Mesendoderm (in vitro differentiated cells): ENCODE results near the gene ZSWIM7.
A peak's percentile ranks its signal among the peaks of the same experiment; 100 is the strongest.

Experiments
- DNase-seq: peaks from one replicate; pipeline ENCODE4 v3.0.0; 2013
- H2AK5ac ChIP-seq: 2 replicates; pipeline ENCODE4 v1.6.1; 2013; ENCODE audit warnings: low read length, inconsistent platforms
- H2BK120ac ChIP-seq: 2 replicates; pipeline ENCODE4 v1.6.1; 2013; ENCODE audit warnings: low read depth, mild to moderate bottlenecking, low read length, moderate library complexity, mixed read lengths
- H2BK15ac ChIP-seq: replicated peaks from 2 replicates; pipeline ENCODE4 v1.6.1; 2013; ENCODE audit warnings: low read depth, mild to moderate bottlenecking, moderate library complexity
- H2BK5ac ChIP-seq: 2 replicates; pipeline ENCODE4 v1.6.1; 2013; ENCODE audit warnings: low read length, inconsistent platforms
- H3K18ac ChIP-seq: 2 replicates; pipeline ENCODE4 v1.6.1; 2013; ENCODE audit warnings: mild to moderate bottlenecking, low read length, mixed read lengths
- H3K23ac ChIP-seq: one replicate; pipeline ENCODE4 v1.6.1; 2013; ENCODE audit warnings: low read length
- H3K27ac ChIP-seq: 2 replicates; pipeline ENCODE4 v1.5.1; 2013; ENCODE audit warnings: low read depth, mild to moderate bottlenecking, inconsistent platforms, low read length, moderate library complexity
- H3K27me3 ChIP-seq: 2 replicates; pipeline ENCODE4 v1.6.1; 2013; ENCODE audit warnings: low read length, control low read depth, mild to moderate bottlenecking, inconsistent platforms; ENCODE audit not compliant: insufficient read depth, poor library complexity
- H3K36me3 ChIP-seq: 2 replicates; pipeline ENCODE4 v1.6.1; 2013; ENCODE audit warnings: low read length, inconsistent platforms; ENCODE audit not compliant: control insufficient read depth, insufficient read depth
- H3K4ac ChIP-seq: one replicate; pipeline ENCODE4 v1.6.1; 2013; ENCODE audit warnings: low read depth, mild to moderate bottlenecking, low read length, moderate library complexity
- H3K4me1 ChIP-seq: 2 replicates; pipeline ENCODE4 v1.6.1; 2013; ENCODE audit warnings: low read depth, low read length, inconsistent platforms; ENCODE audit not compliant: control insufficient read depth
- H3K4me2 ChIP-seq: 2 replicates; pipeline ENCODE4 v1.6.1; 2013; ENCODE audit warnings: low read length
- H3K4me3 ChIP-seq: 2 replicates; pipeline ENCODE4 v1.5.1; 2013; ENCODE audit warnings: mild to moderate bottlenecking, low read length
- H3K56ac ChIP-seq: one replicate; pipeline ENCODE4 v1.6.1; 2013; ENCODE audit warnings: low read length
- H3K79me1 ChIP-seq: 2 replicates; pipeline ENCODE4 v1.6.1; 2013; ENCODE audit warnings: low read length, inconsistent platforms
- H3K79me2 ChIP-seq: 2 replicates; pipeline ENCODE4 v1.6.1; 2013; ENCODE audit warnings: mild to moderate bottlenecking, low read length; ENCODE audit not compliant: control insufficient read depth, insufficient read depth
- H3K9ac ChIP-seq: 2 replicates; pipeline ENCODE4 v1.6.1; 2013; ENCODE audit warnings: low read length, inconsistent platforms
- H4K5ac ChIP-seq: one replicate; pipeline ENCODE4 v1.6.1; 2013; ENCODE audit warnings: low read length
- H4K8ac ChIP-seq: one replicate; pipeline ENCODE4 v1.6.1; 2013; ENCODE audit warnings: low read depth, mild to moderate bottlenecking, control low read depth, low read length, moderate library complexity
- WGBS: extraction: QIAGEN DNeasy Blood & Tissue Kit; methylation state at CpG from one replicate; pipeline ENCODE4 v1.1.7; 2013; ENCODE audit warnings: low lambda C conversion rate, missing lambda C conversion rate; ENCODE audit not compliant: insufficient coverage; ENCODE audit errors: extremely low coverage; 5-methylcytosine and 5-hydroxymethylcytosine counted together

Gene ZSWIM7

GRCh38 chr17:16003841-16004240, 4.3 kb upstream of the ZSWIM7 start:
- no peak overlapping the region for H4K8ac ChIP-seq
- no peak overlapping the region for H3K4ac ChIP-seq
- DNase-seq, result no peak
- peaks cover 14% of the 10 kb centered on the region for H3K79me1 ChIP-seq
- no peak overlapping the region for H2BK15ac ChIP-seq
- H4K5ac ChIP-seq, result no peak overlapping the region
- H2AK5ac ChIP-seq, result no peak overlapping the region
- H3K23ac ChIP-seq, result no peak overlapping the region
- no peak overlapping the region for H3K56ac ChIP-seq
- no peak overlapping the region for H3K9ac ChIP-seq
- no peak overlapping the region for H2BK5ac ChIP-seq
- no peak overlapping the region for H3K18ac ChIP-seq
- peaks cover 7% of the 10 kb centered on the region for H3K36me3 ChIP-seq
- no peak overlapping the region for H3K27ac ChIP-seq
- no peak overlapping the region for H2BK120ac ChIP-seq
- no peak overlapping the region for H3K4me2 ChIP-seq
- H3K4me1 ChIP-seq, result peaks cover 3% of the 10 kb centered on the region
- no CpG with 5 or more reads among the region's 1 CpG for WGBS
- H3K27me3 ChIP-seq, result no peaks in the 10 kb centered on the region
- no peak overlapping the region for H3K4me3 ChIP-seq
- peaks cover 20% of the 10 kb centered on the region for H3K79me2 ChIP-seq

GRCh38 chr17:16002708-16003260, 3.3 kb upstream of the ZSWIM7 start:
- no peak overlapping the region for H2BK120ac ChIP-seq
- H3K36me3 ChIP-seq, result peaks cover 5% of the 10 kb centered on the region
- H3K4me3 ChIP-seq, result no peak overlapping the region
- no peak overlapping the region for H2AK5ac ChIP-seq
- no peak overlapping the region for H3K4me2 ChIP-seq
- H3K4ac ChIP-seq, result no peak overlapping the region
- H4K8ac ChIP-seq, result no peak overlapping the region
- H3K27me3 ChIP-seq, result no peaks in the 10 kb centered on the region
- H3K23ac ChIP-seq, result no peak overlapping the region
- H3K79me1 ChIP-seq, result peaks cover 14% of the 10 kb centered on the region
- H3K18ac ChIP-seq, result no peak overlapping the region
- DNase-seq, result no peak
- H3K56ac ChIP-seq, result no peak overlapping the region
- no peak overlapping the region for H3K27ac ChIP-seq
- H4K5ac ChIP-seq, result no peak overlapping the region
- no peak overlapping the region for H2BK5ac ChIP-seq
- peaks cover 3% of the 10 kb centered on the region for H3K4me1 ChIP-seq
- no peak overlapping the region for H2BK15ac ChIP-seq
- no CpG with 5 or more reads among the region's 2 CpGs for WGBS
- peaks cover 20% of the 10 kb centered on the region for H3K79me2 ChIP-seq
- H3K9ac ChIP-seq, result no peak overlapping the region

GRCh38 chr17:16001226-16001897, 1.9 kb upstream of the ZSWIM7 start:
- Histone ChIP-seq H4K5ac (no peak overlapping the region), H3K18ac (no peak overlapping the region), H3K56ac (peak overlapping the region; percentile 99), H3K9ac (no peak overlapping the region), H3K27ac (no peak overlapping the region), H3K4me3 (no peak overlapping the region), H3K27me3 (no peaks in the 10 kb centered on the region), H3K79me1 (peaks cover 14% of the 10 kb centered on the region), H3K4me1 (peaks cover 3% of the 10 kb centered on the region), H3K4me2 (peak overlapping the region; percentile 89), H3K23ac (no peak overlapping the region), H2BK120ac (no peak overlapping the region), H2BK15ac (no peak overlapping the region), H3K36me3 (peaks cover 4% of the 10 kb centered on the region), H4K8ac (no peak overlapping the region), H2BK5ac (no peak overlapping the region), H3K4ac (no peak overlapping the region), H2AK5ac (no peak overlapping the region), H3K79me2 (peaks cover 20% of the 10 kb centered on the region)
- no peak for DNase-seq

- Histone ChIP-seq H3K36me3 (peaks cover 3% of the 10 kb centered on the region), H3K4me1 (peaks cover 3% of the 10 kb centered on the region), H3K9ac (peak overlapping the region; percentile 90), H3K23ac (peak overlapping the region; percentile 57), H2AK5ac (no peak overlapping the region), H3K18ac (peak overlapping the region; percentile 72), H3K27ac (peak overlapping the region; percentile 96), H3K4me2 (peak overlapping the region; percentile 89), H3K4me3 (peak overlapping the region; percentile 89), H3K79me2 (peaks cover 20% of the 10 kb centered on the region), H3K27me3 (no peaks in the 10 kb centered on the region), H3K79me1 (peaks cover 14% of the 10 kb centered on the region), H3K56ac (peak overlapping the region; percentile 99), H3K4ac (peak overlapping the region; percentile 58), H4K8ac (no peak overlapping the region), H2BK15ac (no peak overlapping the region), H4K5ac (no peak overlapping the region), H2BK5ac (no peak overlapping the region), H2BK120ac (no peak overlapping the region)
- peak; percentile 81 for DNase-seq
- no CpG with 5 or more reads among the region's 64 CpGs for WGBS
These were observed 697 bp upstream of the ZSWIM7 start for GRCh38 chr17:15999974-16000827.

GRCh38 chr17:15998031-15998562, 1.4 kb downstream of the ZSWIM7 start:
- Histone ChIP-seq H3K4ac (no peak overlapping the region), H3K36me3 (no peaks in the 10 kb centered on the region), H3K27ac (no peak overlapping the region), H3K4me3 (no peak overlapping the region), H4K8ac (no peak overlapping the region), H3K4me2 (no peak overlapping the region), H3K23ac (no peak overlapping the region), H3K9ac (no peak overlapping the region), H2BK120ac (no peak overlapping the region), H2BK5ac (no peak overlapping the region), H3K18ac (no peak overlapping the region), H3K27me3 (no peaks in the 10 kb centered on the region), H2BK15ac (no peak overlapping the region), H2AK5ac (no peak overlapping the region), H3K56ac (no peak overlapping the region), H3K79me1 (peaks cover 12% of the 10 kb centered on the region), H3K4me1 (peaks cover 3% of the 10 kb centered on the region), H4K5ac (no peak overlapping the region), H3K79me2 (peaks cover 20% of the 10 kb centered on the region)
- DNase-seq, result no peak
- WGBS, result no CpG with 5 or more reads among the region's 4 CpGs
